Calu3 (cell line): ENCODE data around the gene RPA1. TPM values are rescaled to one million over a fixed set of nuclear protein-coding genes. Genes with fewer than 3 reads are reported as not detected.

Experiments used
- BruUV-seq: library from RNA; stranded (reverse); fragments of 400-500 nt; replicated peaks from 2 replicates; lab custom pipeline; 2021; lab: Mats Ljungman, UMichigan
- CTCF ChIA-PET: fragments of 300-600 bp; sonication (Branson Sonifier 250); formaldehyde crosslinking; loops from one replicate; lab custom pipeline; 2022; ENCODE audit warnings: antibody characterized with exemption; lab: Charles Lee
- DNase-seq: peaks from one replicate; pipeline ENCODE4 v3.0.0; 2022
- H3K27ac Mint-ChIP-seq: one replicate; pipeline ENCODE4 v1.8.0; 2022; ENCODE audit warnings: mixed read lengths; ENCODE audit not compliant: unreplicated experiment
- H3K27me3 Mint-ChIP-seq: one replicate; pipeline ENCODE4 v1.8.0; 2022; ENCODE audit warnings: mixed read lengths; ENCODE audit not compliant: unreplicated experiment
- H3K36me3 Mint-ChIP-seq: one replicate; pipeline ENCODE4 v1.8.0; 2022; ENCODE audit warnings: mild to moderate bottlenecking, moderate library complexity, mixed read lengths; ENCODE audit not compliant: insufficient read depth, unreplicated experiment
- H3K4me1 Mint-ChIP-seq: one replicate; pipeline ENCODE4 v1.8.0; 2022; ENCODE audit warnings: mild to moderate bottlenecking, low read depth, mixed read lengths; ENCODE audit not compliant: unreplicated experiment
- H3K4me3 Mint-ChIP-seq: one replicate; pipeline ENCODE4 v1.8.0; 2022; ENCODE audit warnings: mild to moderate bottlenecking, low read depth, moderate library complexity, mixed read lengths; ENCODE audit not compliant: unreplicated experiment
- H3K9me3 Mint-ChIP-seq: one replicate; pipeline ENCODE4 v1.8.0; 2022; ENCODE audit warnings: low read depth, mixed read lengths; ENCODE audit not compliant: unreplicated experiment
- CTCF ChIP-seq: fragments of 200-600 bp; IDR thresholded peaks from one replicate; pipeline ENCODE4 v1.8.0; 2022; ENCODE audit warnings: antibody characterized with exemption; ENCODE audit not compliant: unreplicated experiment
- intact Hi-C: fragments of 100-400 bp; cut with micrococcal nuclease; formaldehyde crosslinking; loops from one replicate; pipeline ENCODE4 v1.10.0; 2022; ENCODE audit not compliant: unreplicated experiment
- total RNA-seq: library from RNA; stranded (reverse); gene quantifications from 2 replicates; pipeline ENCODE4 v1.2.3, GENCODE V29; 2022

RPA1 gene
- total RNA-seq, 1 experiment from 2014 or later: 87.5 TPM

- DNase-seq: no peak
These were observed 9.7 kb downstream of the RPA1 start for GRCh38 chr17:1839516-1839915.

GRCh38 chr17:1843947-1844346, 14.1 kb downstream of the RPA1 start:
- Mint-ChIP-seq H3K27ac (no peak overlapping the region), H3K4me3 (no peak overlapping the region), H3K9me3 (no peaks in the 10 kb centered on the region), H3K36me3 (peaks cover 19% of the 10 kb centered on the region), H3K4me1 (no peaks in the 10 kb centered on the region), H3K27me3 (no peaks in the 10 kb centered on the region)
- CTCF ChIA-PET: no interaction called here
- TF ChIP-seq CTCF: no peak
- DNase-seq: no peak
- intact Hi-C loops: no loop called here
- no TSS peak for BruUV-seq

More at GRCh38 chr17:1839516-1839915, 9.7 kb downstream of the RPA1 start:
- H3K4me3 Mint-ChIP-seq: no peak overlapping the region
- H3K9me3 Mint-ChIP-seq: no peaks in the 10 kb centered on the region
- H3K27me3 Mint-ChIP-seq: no peaks in the 10 kb centered on the region
- intact Hi-C loops: no loop called here
- peaks cover 4% of the 10 kb centered on the region for H3K36me3 Mint-ChIP-seq
- no peak overlapping the region for H3K27ac Mint-ChIP-seq
- H3K4me1 Mint-ChIP-seq: no peaks in the 10 kb centered on the region
- CTCF ChIA-PET: no interaction called here
- BruUV-seq: no TSS peak
- no peak for TF ChIP-seq CTCF

DNA sequence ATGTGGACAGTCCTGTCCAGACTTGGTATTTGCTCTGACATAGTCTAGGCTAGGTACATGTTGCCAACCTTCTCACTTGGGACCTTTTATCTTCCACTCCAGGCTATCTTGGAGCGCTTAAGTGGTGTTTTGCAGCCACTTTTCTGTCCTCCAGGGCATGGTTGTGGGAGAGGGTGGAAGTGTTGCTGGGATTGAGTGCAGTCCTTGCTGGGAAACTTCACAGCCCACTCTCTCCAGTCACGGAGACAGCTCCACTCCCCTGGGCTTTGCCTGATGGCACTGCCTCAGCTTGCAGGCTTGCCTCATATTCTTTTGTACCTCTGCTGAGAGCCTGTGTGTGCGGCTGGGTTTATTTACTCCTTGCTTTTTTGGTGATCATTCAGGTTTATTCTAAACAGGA, 17.4 kb downstream of the RPA1 start:
- peaks cover 21% of the 10 kb centered on the region for H3K36me3 Mint-ChIP-seq
- no peaks in the 10 kb centered on the region for H3K27me3 Mint-ChIP-seq
- CTCF ChIA-PET: no interaction called here
- no peak overlapping the region for H3K27ac Mint-ChIP-seq
- intact Hi-C loops: no loop called here
- no peaks in the 10 kb centered on the region for H3K4me1 Mint-ChIP-seq
- H3K4me3 Mint-ChIP-seq: no peak overlapping the region
- no peaks in the 10 kb centered on the region for H3K9me3 Mint-ChIP-seq
- no peak for TF ChIP-seq CTCF
- DNase-seq: no peak
- BruUV-seq: no TSS peak

DNA sequence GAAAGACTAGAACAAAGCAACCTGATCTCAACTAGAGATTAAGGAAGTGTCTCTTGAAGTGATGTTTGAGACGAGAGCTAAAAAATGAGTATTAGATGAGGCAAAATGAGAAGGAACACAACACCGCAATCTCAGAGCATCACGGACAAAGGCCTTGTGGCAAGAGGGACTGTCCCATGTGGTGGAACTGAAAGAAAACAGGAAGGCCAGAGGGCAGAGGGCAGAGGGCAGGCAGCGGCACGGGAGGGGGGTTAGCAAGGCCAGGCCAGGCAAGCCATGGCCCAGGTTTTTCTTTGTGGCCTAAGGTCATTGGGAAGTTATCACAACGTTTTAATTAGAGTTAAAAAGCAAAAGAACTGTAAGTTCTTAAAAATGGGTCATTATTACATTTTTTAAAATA, 22.5 kb downstream of the RPA1 start:
- Mint-ChIP-seq H3K36me3 (peaks cover 14% of the 10 kb centered on the region), H3K27ac (no peak overlapping the region), H3K27me3 (no peaks in the 10 kb centered on the region), H3K4me3 (no peak overlapping the region), H3K4me1 (no peaks in the 10 kb centered on the region), H3K9me3 (no peaks in the 10 kb centered on the region)
- BruUV-seq: no TSS peak
- intact Hi-C loops: no loop called here
- DNase-seq: no peak
- no peak for TF ChIP-seq CTCF
- CTCF ChIA-PET: no interaction called here
